Neuronal stem cell (in vitro differentiated cells): ENCODE results near the gene CGB8.

ENCODE experiments used
- DNase-seq: peaks from one replicate; pipeline ENCODE4 v3.0.0-alpha.2; 2013; ENCODE audit warnings: low spot score
- H2AFZ ChIP-seq: one replicate; pipeline ENCODE4 v1.6.1; 2013; ENCODE audit warnings: mild to moderate bottlenecking, low read length, inconsistent platforms
- H2AK5ac ChIP-seq: 2 replicates; pipeline ENCODE4 v1.6.1; 2013; ENCODE audit warnings: low read depth, mild to moderate bottlenecking, inconsistent platforms, low read length, moderate library complexity, mixed read lengths
- H2BK120ac ChIP-seq: 2 replicates; pipeline ENCODE4 v1.6.1; 2013; ENCODE audit warnings: low read depth, mild to moderate bottlenecking, inconsistent platforms, low read length, moderate library complexity, mixed read lengths
- H2BK12ac ChIP-seq: one replicate; pipeline ENCODE4 v1.6.1; 2013; ENCODE audit warnings: low read length, inconsistent platforms
- H2BK15ac ChIP-seq: 2 replicates; pipeline ENCODE4 v1.6.1; 2013; ENCODE audit warnings: mild to moderate bottlenecking, low read length, inconsistent platforms, mixed read lengths
- H2BK5ac ChIP-seq: one replicate; pipeline ENCODE4 v1.6.1; 2013; ENCODE audit warnings: inconsistent platforms, mild to moderate bottlenecking, low read length, moderate library complexity
- H3K14ac ChIP-seq: one replicate; pipeline ENCODE4 v1.6.1; 2013; ENCODE audit warnings: low read length, inconsistent platforms
- H3K18ac ChIP-seq: 2 replicates; pipeline ENCODE4 v1.6.1; 2013; ENCODE audit warnings: low read length, inconsistent platforms
- H3K23ac ChIP-seq: 2 replicates; pipeline ENCODE4 v1.6.1; 2013; ENCODE audit warnings: low read depth, mild to moderate bottlenecking, mixed read lengths, low read length, inconsistent platforms; ENCODE audit not compliant: poor library complexity
- H3K27ac ChIP-seq: replicated peaks from 3 replicates; pipeline ENCODE4 v1.5.1; 2013; ENCODE audit warnings: low read length, inconsistent platforms
- H3K27me3 ChIP-seq, 3 experiments: 2 replicates each; pipeline ENCODE4 v1.6.1; 2013; ENCODE audit warnings: low read length in 3 of 3, mild to moderate bottlenecking in 2 of 3, inconsistent platforms in 1 of 3, low read depth in 1 of 3, mixed read lengths in 1 of 3, moderate library complexity in 1 of 3; ENCODE audit not compliant: control insufficient read depth in 3 of 3, insufficient read depth in 3 of 3
- H3K36me3 ChIP-seq, 2 donors: replicated peaks in 1 of 2; 2 replicates each; pipeline ENCODE4 v1.6.1; 2013; ENCODE audit warnings: low read length in 2 of 2; ENCODE audit not compliant: control insufficient read depth in 2 of 2, insufficient read depth in 2 of 2
- H3K4ac ChIP-seq: 2 replicates; pipeline ENCODE4 v1.6.1; 2013; ENCODE audit warnings: inconsistent platforms, mild to moderate bottlenecking, low read length, moderate library complexity
- H3K4me1 ChIP-seq, 2 donors: 1 replicate in 1 of 2; 2 replicates in 1 of 2; pipeline ENCODE4 v1.6.1; 2013; ENCODE audit warnings: low read length in 2 of 2, low read depth in 1 of 2; ENCODE audit not compliant: control insufficient read depth in 2 of 2, insufficient read depth in 1 of 2
- H3K4me2 ChIP-seq: one replicate; pipeline ENCODE4 v1.6.1; 2013; ENCODE audit warnings: mild to moderate bottlenecking, low read length, inconsistent platforms; ENCODE audit not compliant: insufficient read depth, poor library complexity, severe bottlenecking
- H3K4me3 ChIP-seq, 2 donors: 2 replicates each; pipeline ENCODE4 v1.5.1; 2013; ENCODE audit warnings: low read length in 2 of 2, mild to moderate bottlenecking in 2 of 2, inconsistent platforms in 1 of 2, moderate library complexity in 1 of 2
- H3K79me1 ChIP-seq: one replicate; pipeline ENCODE4 v1.6.1; 2013; ENCODE audit warnings: low read depth, mild to moderate bottlenecking, inconsistent platforms, low read length, moderate library complexity
- H3K9ac ChIP-seq: one replicate; pipeline ENCODE4 v1.6.1; 2013; ENCODE audit warnings: mild to moderate bottlenecking, low read depth, low read length, inconsistent platforms; ENCODE audit not compliant: poor library complexity
- H3K9me3 ChIP-seq, 2 donors: replicated peaks in 1 of 2; 2 replicates each; pipeline versions ENCODE3 to v1.6.1; 2013; ENCODE audit warnings: low read length in 2 of 2, mild to moderate bottlenecking in 2 of 2, inconsistent platforms in 1 of 2, low read depth in 1 of 2, mixed read lengths in 1 of 2, moderate library complexity in 1 of 2; ENCODE audit not compliant: control insufficient read depth in 2 of 2, insufficient read depth in 1 of 2
- H4K8ac ChIP-seq: one replicate; pipeline ENCODE4 v1.6.1; 2013; ENCODE audit warnings: low read depth, mild to moderate bottlenecking, inconsistent platforms, low read length, moderate library complexity
- H4K91ac ChIP-seq: one replicate; pipeline ENCODE4 v1.6.1; 2013; ENCODE audit warnings: low read length, low read depth, mild to moderate bottlenecking, inconsistent platforms; ENCODE audit not compliant: poor library complexity
- WGBS, 2 donors: extraction: QIAGEN DNeasy Blood & Tissue Kit; methylation state at CpG; one replicate each; pipeline ENCODE4 v1.1.7; 2013; ENCODE audit warnings: missing lambda C conversion rate in 2 of 2, mixed read lengths in 1 of 2; ENCODE audit not compliant: insufficient read length in 2 of 2, insufficient replicate concordance in 1 of 2; ENCODE audit errors: extremely low coverage in 2 of 2; 5-methylcytosine and 5-hydroxymethylcytosine counted together

Gene CGB8

GRCh38 chr19:49073514-49074378 lies 24.8 kb upstream of the CGB8 start:
- peaks cover 17 to 52% (median 50%) of the 10 kb centered on the region in 3 experiments for H3K27me3 ChIP-seq
- no peak overlapping the region for H2BK12ac ChIP-seq
- no peaks in the 10 kb centered on the region for H3K36me3 ChIP-seq
- no peak overlapping the region for H3K18ac ChIP-seq
- no peak overlapping the region for H2AFZ ChIP-seq
- no peak overlapping the region for H4K91ac ChIP-seq
- H2BK120ac ChIP-seq = no peak overlapping the region
- peaks cover 12 to 17% of the 10 kb centered on the region in 2 donors for H3K9me3 ChIP-seq
- no CpG with 5 or more reads among the region's 23 CpGs for WGBS, 2 donors
- no peak overlapping the region for H2BK15ac ChIP-seq
- H3K79me1 ChIP-seq = no peaks in the 10 kb centered on the region
- H3K9ac ChIP-seq = no peak overlapping the region
- H3K27ac ChIP-seq = no peak overlapping the region
- no peaks in the 10 kb centered on the region for H3K4me1 ChIP-seq
- H3K4me3 ChIP-seq = no peak overlapping the region
- no peak overlapping the region for H3K4me2 ChIP-seq
- H3K14ac ChIP-seq = no peak overlapping the region
- DNase-seq = no peak
- no peak overlapping the region for H2BK5ac ChIP-seq
- H2AK5ac ChIP-seq = no peak overlapping the region
- no peak overlapping the region for H4K8ac ChIP-seq
- no peak overlapping the region for H3K23ac ChIP-seq
- no peak overlapping the region for H3K4ac ChIP-seq

DNA sequence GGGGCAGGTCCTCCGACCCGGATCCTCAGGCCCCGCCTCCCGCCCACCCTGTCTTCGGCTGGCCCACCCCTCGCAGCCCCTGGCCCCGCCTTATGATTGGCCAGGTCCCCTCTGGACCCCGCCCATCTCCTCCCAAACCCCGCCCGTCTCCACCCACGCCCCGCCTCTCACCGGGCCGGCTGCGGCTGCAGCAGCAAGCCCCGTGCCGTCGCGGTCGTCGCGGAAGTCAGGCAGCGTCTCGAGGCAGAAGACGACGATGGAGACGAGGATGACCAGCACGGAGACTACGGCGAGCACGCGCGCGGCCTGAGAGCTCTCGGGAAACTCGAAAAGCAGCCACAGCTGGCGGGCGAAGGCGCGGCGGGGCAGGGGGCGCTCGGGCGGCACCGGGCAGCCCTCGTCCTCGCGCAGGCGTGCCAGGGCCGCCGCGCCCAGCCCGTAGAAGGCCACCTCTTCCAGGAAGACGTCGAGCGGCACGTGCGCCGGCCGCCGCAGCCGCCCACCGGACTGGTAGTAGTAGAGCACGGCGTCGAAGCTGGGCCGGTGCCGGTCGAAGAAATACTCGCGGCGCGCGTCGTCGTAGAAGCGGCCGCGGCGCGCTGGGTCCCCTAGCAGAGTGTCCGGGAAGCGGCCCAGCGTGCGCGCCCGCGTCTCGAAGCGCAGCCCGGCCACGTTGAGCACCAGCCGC lies 23.1 kb upstream of the CGB8 start:
- Histone ChIP-seq H3K4me1 (no peaks in the 10 kb centered on the region), H3K9me3 (peaks cover 12 to 17% of the 10 kb centered on the region in 2 donors), H3K79me1 (no peaks in the 10 kb centered on the region), H4K91ac (no peak overlapping the region), H3K23ac (peak overlapping the region; percentile 96), H2BK120ac (no peak overlapping the region), H3K27ac (no peak overlapping the region), H3K36me3 (no peaks in the 10 kb centered on the region), H2BK12ac (no peak overlapping the region), H3K4me2 (peak overlapping the region; percentile 11), H2AK5ac (peak overlapping the region; percentile 90), H2BK5ac (no peak overlapping the region), H4K8ac (no peak overlapping the region), H3K18ac (peak overlapping the region; percentile 87), H2AFZ (peak overlapping the region; percentile 79), H3K27me3 (peaks cover 17 to 63% (median 54%) of the 10 kb centered on the region in 3 experiments), H3K9ac (peak overlapping the region; percentile 30), H3K4me3 (peak overlapping the region in 1 of 2 donors; percentile 0), H2BK15ac (no peak overlapping the region), H3K4ac (no peak overlapping the region), H3K14ac (peak overlapping the region; percentile 8)
- WGBS, 2 donors = no CpG with 5 or more reads among the region's 93 CpGs
- DNase-seq = peak; percentile 48

GRCh38 chr19:49070416-49070815 lies 21.5 kb upstream of the CGB8 start:
- H3K4ac ChIP-seq = no peak overlapping the region
- no peak overlapping the region for H2BK12ac ChIP-seq
- H3K23ac ChIP-seq = no peak overlapping the region
- no peak overlapping the region for H2BK120ac ChIP-seq
- peak overlapping the region; percentile 71 for H3K14ac ChIP-seq
- DNase-seq = no peak
- H4K91ac ChIP-seq = no peak overlapping the region
- no peak overlapping the region for H3K9ac ChIP-seq
- H2AFZ ChIP-seq = no peak overlapping the region
- no peak overlapping the region for H4K8ac ChIP-seq
- no peaks in the 10 kb centered on the region for H3K79me1 ChIP-seq
- H3K4me1 ChIP-seq = peaks cover 2 to 5% of the 10 kb centered on the region in 2 donors
- H2AK5ac ChIP-seq = peak overlapping the region; percentile 30
- peaks cover 17 to 79% (median 69%) of the 10 kb centered on the region in 3 experiments for H3K27me3 ChIP-seq
- no peaks in the 10 kb centered on the region for H3K36me3 ChIP-seq
- H2BK15ac ChIP-seq = peak overlapping the region; percentile 12
- WGBS, 2 donors = no CpG with 5 or more reads among the region's 21 CpGs
- H3K4me3 ChIP-seq = no peak overlapping the region
- H3K9me3 ChIP-seq = peaks cover 12 to 17% of the 10 kb centered on the region in 2 donors
- no peak overlapping the region for H3K27ac ChIP-seq
- H2BK5ac ChIP-seq = no peak overlapping the region
- H3K4me2 ChIP-seq = no peak overlapping the region
- H3K18ac ChIP-seq = no peak overlapping the region

DNA sequence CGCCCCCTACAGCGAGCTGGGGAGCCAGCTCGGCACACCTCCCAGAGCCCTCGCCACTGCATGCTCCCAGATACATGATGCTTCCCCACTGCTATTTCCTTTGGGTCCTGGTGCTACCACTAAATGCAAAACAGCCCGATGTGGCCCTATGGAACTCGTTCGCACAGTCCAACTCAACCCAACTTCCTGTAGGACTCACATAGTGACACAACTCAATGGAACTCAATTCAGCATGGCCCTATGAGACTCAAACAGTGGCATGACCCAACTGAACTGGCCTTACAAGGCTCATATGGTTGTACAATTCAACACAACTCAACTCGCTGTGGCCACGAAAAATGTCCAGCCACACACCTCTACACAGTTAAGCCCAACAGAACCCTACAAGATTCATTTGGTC lies 20.1 kb upstream of the CGB8 start:
- Histone ChIP-seq H2BK15ac (no peak overlapping the region), H3K27me3 (peaks cover 17 to 84% (median 68%) of the 10 kb centered on the region in 3 experiments)

More for the DNA sequence above, 20.1 kb upstream of the CGB8 start:
- Histone ChIP-seq H3K18ac (no peak overlapping the region), H3K14ac (no peak overlapping the region), H3K4me3 (no peak overlapping the region), H3K27ac (no peak overlapping the region), H3K79me1 (no peaks in the 10 kb centered on the region), H2BK12ac (no peak overlapping the region), H2BK120ac (no peak overlapping the region), H2BK5ac (no peak overlapping the region), H3K4ac (no peak overlapping the region), H3K9me3 (peaks cover 12 to 17% of the 10 kb centered on the region in 2 donors), H3K36me3 (no peaks in the 10 kb centered on the region), H3K9ac (no peak overlapping the region), H3K4me2 (no peak overlapping the region), H2AK5ac (peak overlapping the region; percentile 20), H4K91ac (no peak overlapping the region), H3K4me1 (peaks cover 9 to 10% of the 10 kb centered on the region in 2 donors), H3K23ac (no peak overlapping the region), H4K8ac (no peak overlapping the region), H2AFZ (no peak overlapping the region)
- whole genome bisulfite sequencing, 2 donors = no CpG with 5 or more reads among the region's 9 CpGs
- DNase-seq = no peak
